Hematopoietic multipotent progenitor cell treated with erythropoietin and hydrocortisone succinate and interleukin-3 and kit ligand, for 15 days (in vitro differentiated cells): ENCODE results near the gene KIF12.

Experiments used
- DNase-seq: peaks from one replicate; pipeline ENCODE4 v3.0.0-alpha.2; 2015; ENCODE audit warnings: low spot score

The KIF12 gene

GRCh38 chr9:114105236-114105635, 6.1 kb upstream of the KIF12 start:
- DNase-seq = no peak

- DNase-seq = no peak
Observed at GRCh38 chr9:114102484-114102883, 3.4 kb upstream of the KIF12 start.

GRCh38 chr9:114100536-114100935, 1.4 kb upstream of the KIF12 start:
- DNase-seq = no peak

- DNase-seq = no peak
Observed at GRCh38 chr9:114099669-114100270, 678 bp upstream of the KIF12 start.

- DNase-seq = peak; percentile 21
Observed at GRCh38 chr9:114098021-114098935, 814 bp downstream of the KIF12 start.

- no peak for DNase-seq
Observed at GRCh38 chr9:114097613-114098020, 1.5 kb downstream of the KIF12 start.

- DNase-seq = no peak
Observed at GRCh38 chr9:114096866-114097612, 2.1 kb downstream of the KIF12 start.

- DNase-seq = no peak
Observed at GRCh38 chr9:114096041-114096511, 3.0 kb downstream of the KIF12 start.

- no peak for DNase-seq
Observed at GRCh38 chr9:114094971-114095370, 4.1 kb downstream of the KIF12 start.

GRCh38 chr9:114093761-114094505, 5.2 kb downstream of the KIF12 start:
- no peak for DNase-seq

GRCh38 chr9:114093031-114093471, 6.0 kb downstream of the KIF12 start:
- no peak for DNase-seq

GRCh38 chr9:114092336-114092735, 6.8 kb downstream of the KIF12 start:
- no peak for DNase-seq

GRCh38 chr9:114091711-114092110, 7.4 kb downstream of the KIF12 start:
- DNase-seq = no peak

- no peak for DNase-seq
Observed at GRCh38 chr9:114090798-114091197, 8.3 kb downstream of the KIF12 start.

GRCh38 chr9:114089206-114089840, 9.8 kb downstream of the KIF12 start:
- DNase-seq = no peak

GRCh38 chr9:114088571-114089170, 10.4 kb downstream of the KIF12 start:
- no peak for DNase-seq

- DNase-seq = no peak
Observed at GRCh38 chr9:114087721-114088120, 11.4 kb downstream of the KIF12 start.

- no peak for DNase-seq
Observed at GRCh38 chr9:114086607-114087006, 12.5 kb downstream of the KIF12 start.

- no peak for DNase-seq
Observed at GRCh38 chr9:114086009-114086408, 13.1 kb downstream of the KIF12 start.

- DNase-seq = no peak
Observed at GRCh38 chr9:114085387-114085789, 13.7 kb downstream of the KIF12 start.
